Ammon's horn (tissue), 1 donor: ENCODE data around the gene OR5M3.

Experiments
- DNase-seq: peaks from one replicate; pipeline ENCODE4 v3.0.0-alpha.2; 2016; ENCODE audit warnings: low spot score

The OR5M3 gene

DNA sequence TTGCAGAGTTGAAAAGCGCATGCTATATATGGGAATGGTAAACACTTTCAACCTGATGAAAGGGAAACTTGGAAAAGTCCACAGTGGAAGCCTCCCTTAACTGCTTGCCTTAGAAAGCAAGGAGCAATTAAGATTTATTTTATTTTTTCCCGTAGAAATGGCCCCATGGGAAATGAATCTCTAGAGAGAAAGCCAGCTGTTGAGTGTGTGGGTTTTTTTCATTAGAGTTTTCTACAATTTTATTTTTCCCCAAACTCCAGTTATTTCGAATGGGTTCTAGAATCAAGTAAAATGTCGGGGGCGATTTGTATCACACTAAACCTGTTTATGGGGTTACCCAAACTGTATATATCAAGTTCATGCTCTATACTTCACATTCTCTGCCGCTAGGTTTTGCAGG, at the start of gene OR5M3:
Gene OR5M3 (minus strand): TSS at position 101 of the 400 bp plus-strand sequence. CDS start 2,855 bp downstream, outside the sequence.
- DNase-seq: no peak

DNA sequence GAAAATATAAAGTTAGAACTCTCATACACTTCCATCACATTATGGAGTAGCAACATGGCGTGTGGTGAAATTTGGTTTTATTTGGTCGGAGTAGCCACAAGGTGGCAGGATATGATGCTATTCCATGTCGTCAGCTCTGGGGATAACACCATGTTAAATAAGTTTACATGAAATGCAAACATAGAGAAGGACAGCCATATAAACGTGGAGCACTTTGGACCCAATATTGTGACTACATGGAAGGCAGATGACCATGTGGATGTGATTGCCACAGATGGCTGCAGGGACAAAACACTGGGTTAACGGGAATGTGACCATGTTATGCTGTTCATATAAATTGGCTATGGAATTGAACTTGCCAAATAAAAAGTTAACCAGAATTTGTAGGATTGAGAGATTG, 48.9 kb upstream of the OR5M3 start:
- no peak for DNase-seq

DNA sequence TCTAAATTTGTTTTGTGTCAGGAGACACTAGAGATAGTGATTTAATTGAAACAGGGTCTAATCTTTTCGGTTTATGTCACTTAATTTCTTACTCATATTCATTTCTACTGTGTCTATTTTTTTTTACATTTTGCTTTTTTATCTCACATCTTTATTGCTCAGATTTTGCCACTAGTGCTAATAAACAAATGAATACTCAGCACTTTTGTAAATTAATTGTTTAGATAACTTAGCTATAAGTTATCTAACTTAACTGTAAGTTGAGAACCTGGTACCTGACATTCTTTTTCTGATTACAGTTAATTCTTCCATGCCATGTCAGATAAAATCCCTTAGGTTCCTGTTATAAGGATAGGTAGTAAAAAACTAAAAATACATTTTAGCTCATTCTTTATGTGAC, 40.1 kb upstream of the OR5M3 start:
- DNase-seq: no peak

DNA sequence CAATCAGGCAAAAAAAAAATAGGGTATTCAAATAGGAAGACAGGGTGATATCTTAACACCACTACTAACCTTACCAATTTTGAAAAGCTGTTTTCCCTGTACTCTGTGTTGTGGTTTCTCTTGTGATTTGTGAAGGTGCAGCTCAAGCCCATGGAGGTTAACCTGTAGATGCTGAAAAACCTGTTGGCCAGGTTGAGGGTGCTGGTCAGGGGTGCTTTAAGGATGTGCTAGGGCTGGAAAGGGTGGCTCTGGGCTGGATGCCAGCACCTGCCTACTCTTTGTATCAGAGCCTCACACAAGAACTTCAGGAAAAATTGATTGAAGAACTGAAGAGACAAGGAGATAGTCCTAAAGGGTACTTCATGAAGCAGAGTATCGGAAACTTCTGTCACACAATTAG, 36.3 kb upstream of the OR5M3 start:
- DNase-seq: no peak

- no peak for DNase-seq
These were observed 23.9 kb upstream of the OR5M3 start for GRCh38 chr11:56497010-56497409.

DNA sequence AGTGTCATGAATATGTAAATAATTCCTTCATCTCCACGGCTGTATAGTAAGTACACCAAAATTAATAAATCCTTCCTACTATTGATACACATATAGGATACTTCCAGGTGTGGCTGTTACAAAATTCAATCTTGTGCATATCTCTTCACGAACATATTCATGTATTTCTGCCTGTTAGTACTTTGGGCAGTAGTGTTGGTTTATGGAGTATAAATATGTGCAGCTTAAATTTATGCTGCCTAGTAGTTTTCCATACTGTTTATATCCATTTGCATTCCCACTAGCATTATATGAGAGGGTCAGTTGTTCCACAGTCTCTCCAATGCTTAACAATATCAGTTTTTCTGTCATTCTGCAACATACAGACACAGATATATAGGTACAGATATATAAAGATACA, 22.0 kb upstream of the OR5M3 start:
- DNase-seq: no peak

DNA sequence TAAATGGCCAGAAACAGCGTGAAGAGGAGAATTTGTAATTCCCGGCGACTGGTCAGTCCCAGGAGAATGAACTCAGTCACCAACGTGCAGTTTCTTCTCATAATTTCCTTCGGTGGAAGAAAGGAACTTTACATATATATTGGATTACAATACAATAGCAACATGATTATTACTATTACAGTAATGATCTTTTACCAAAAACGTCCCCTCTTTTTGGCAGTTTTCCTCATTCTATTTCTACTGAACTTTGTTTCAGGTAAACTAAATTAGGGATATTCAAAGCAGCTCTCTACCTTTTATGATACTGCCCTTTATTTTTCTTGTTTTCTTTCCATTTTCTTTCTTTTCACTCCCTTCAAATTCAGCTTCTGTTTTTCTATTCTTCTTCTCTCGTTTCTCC, 18.1 kb upstream of the OR5M3 start, which contains the start of gene OR5M8:
Gene OR5M8 (minus strand): TSS at position 101 of the 400 bp plus-strand sequence. CDS start 0 bp downstream, at position 101.
- no peak for DNase-seq

GRCh38 chr11:56486801-56487200, 13.6 kb upstream of the OR5M3 start:
- no peak for DNase-seq

- no peak for DNase-seq
These were observed 1.6 kb upstream of the OR5M3 start for GRCh38 chr11:56474729-56475235.

DNA sequence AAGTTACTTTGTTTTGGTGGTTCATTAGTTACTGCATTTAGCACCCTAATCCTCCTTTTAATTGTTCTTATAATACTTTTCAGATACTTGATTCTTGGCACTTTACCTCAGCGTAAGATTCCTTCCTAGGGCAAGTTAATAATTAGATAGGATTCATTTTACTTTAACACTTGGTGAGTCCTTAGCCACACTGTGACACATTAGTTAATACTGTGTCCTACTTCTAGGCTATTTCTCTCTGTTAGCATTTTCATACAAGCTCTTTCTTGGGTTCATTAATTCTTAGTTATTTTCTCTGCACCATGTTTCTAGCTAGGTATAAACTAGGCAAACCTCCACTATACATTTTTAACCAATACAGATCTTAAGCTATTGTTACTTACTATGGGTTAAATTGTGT, 16.1 kb downstream of the OR5M3 start:
- no peak for DNase-seq

DNA sequence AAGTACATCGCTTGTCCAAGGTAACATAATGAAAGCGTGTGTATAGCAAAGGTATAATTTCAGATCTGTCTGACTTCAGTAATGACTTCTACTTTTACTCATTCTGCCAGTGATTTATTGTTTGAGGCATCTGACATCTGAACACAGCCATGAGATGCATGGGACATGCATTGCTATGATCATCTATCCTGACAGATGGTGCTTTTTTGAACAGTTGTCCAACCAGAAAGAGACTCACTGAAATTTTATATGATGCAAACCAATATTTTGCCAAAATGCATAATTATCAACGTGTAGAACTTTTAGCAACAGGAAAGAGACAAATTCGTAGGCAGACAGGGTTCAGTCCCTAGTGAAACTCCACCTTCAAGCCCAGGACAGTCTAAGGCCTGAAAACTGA, 19.6 kb downstream of the OR5M3 start:
- DNase-seq: no peak
